Astrocyte of the hippocampus (primary cell): ENCODE results near the gene TGM5.
"Not testable (repeated sequence)": the region's sequence is repeated elsewhere in the genome, so short reads cannot be mapped to it uniquely, and the experiment has no call there.

ENCODE experiments used
- DNase-seq: peaks from one replicate; pipeline ENCODE4 v3.0.0; 2011; ENCODE audit warnings: low read depth, low spot score

The TGM5 gene

GRCh38 chr15:43218908-43219706 lies 47.6 kb downstream of the TGM5 start:
- DNase-seq, result peak; percentile 12

GRCh38 chr15:43215961-43216360 lies 50.8 kb downstream of the TGM5 start:
- peak; percentile 35 for DNase-seq

GRCh38 chr15:43214592-43215295 lies 52.0 kb downstream of the TGM5 start:
- no peak for DNase-seq

GRCh38 chr15:43214169-43214568 lies 52.6 kb downstream of the TGM5 start:
- DNase-seq, result no peak

GRCh38 chr15:43213466-43213865 lies 53.3 kb downstream of the TGM5 start:
- no peak for DNase-seq

GRCh38 chr15:43212951-43213350 lies 53.8 kb downstream of the TGM5 start:
- no peak for DNase-seq

- no peak for DNase-seq
Observed at GRCh38 chr15:43212299-43212698, 54.4 kb downstream of the TGM5 start.

- no peak for DNase-seq
Observed at GRCh38 chr15:43211224-43211735, 55.4 kb downstream of the TGM5 start.

GRCh38 chr15:43210807-43211206 lies 55.9 kb downstream of the TGM5 start:
- DNase-seq, result no peak

- no peak for DNase-seq
Observed at GRCh38 chr15:43210172-43210745, 56.5 kb downstream of the TGM5 start.

- peak; percentile 24 for DNase-seq
Observed at GRCh38 chr15:43209059-43209824, 57.5 kb downstream of the TGM5 start.

GRCh38 chr15:43208052-43209002 lies 58.4 kb downstream of the TGM5 start:
- no peak for DNase-seq

- DNase-seq, result no peak
Observed at GRCh38 chr15:43207024-43207423, 59.7 kb downstream of the TGM5 start.

GRCh38 chr15:43206054-43206453 lies 60.7 kb downstream of the TGM5 start:
- DNase-seq, result no peak

GRCh38 chr15:43204016-43204901 lies 62.5 kb downstream of the TGM5 start:
- DNase-seq, result peak; percentile 77

GRCh38 chr15:43199945-43200488 lies 66.7 kb downstream of the TGM5 start:
- DNase-seq, result no peak

GRCh38 chr15:43198992-43199391 lies 67.7 kb downstream of the TGM5 start:
- no peak for DNase-seq

- DNase-seq, result not testable (repeated sequence)
Observed at GRCh38 chr15:43198556-43198955, 68.2 kb downstream of the TGM5 start.

- DNase-seq, result not testable (repeated sequence)
Observed at GRCh38 chr15:43197773-43198172, 69.0 kb downstream of the TGM5 start.
